T-helper 2 cell treated with Interferon-gamma antibody and Interleukin-4, amounts not matched to agents 5 μg/mL and 100 μg/mL, for 36 hours (primary cell): ENCODE measurements around the gene PWWP2B.

Experiments used
- DNase-seq: peaks from one replicate; pipeline ENCODE4 v3.0.0; 2021; ENCODE audit warnings: low spot score
- H3K27ac Mint-ChIP-seq: one replicate; pipeline ENCODE4 v1.8.0; 2021; ENCODE audit warnings: mild to moderate bottlenecking, mixed read lengths
- H3K27me3 Mint-ChIP-seq: one replicate; pipeline ENCODE4 v1.8.0; 2021; ENCODE audit warnings: low read depth, mixed read lengths
- H3K36me3 Mint-ChIP-seq: one replicate; pipeline ENCODE4 v1.8.0; 2021; ENCODE audit warnings: low read depth, mixed read lengths
- H3K4me1 Mint-ChIP-seq: one replicate; pipeline ENCODE4 v1.8.0; 2021; ENCODE audit warnings: low read depth, mixed read lengths
- H3K4me3 Mint-ChIP-seq: one replicate; pipeline ENCODE4 v1.8.0; 2022; ENCODE audit warnings: mild to moderate bottlenecking, moderate library complexity, mixed read lengths
- H3K9me3 Mint-ChIP-seq: one replicate; pipeline ENCODE4 v1.8.0; 2021; ENCODE audit warnings: mixed read lengths

Gene PWWP2B

GRCh38 chr10:132407846-132408278, 10.9 kb downstream of the PWWP2B start:
- Mint-ChIP-seq H3K27me3 (no peaks in the 10 kb centered on the region), H3K9me3 (no peaks in the 10 kb centered on the region), H3K36me3 (peaks cover 2% of the 10 kb centered on the region), H3K4me1 (peaks cover 2% of the 10 kb centered on the region), H3K4me3 (no peak overlapping the region), H3K27ac (no peak overlapping the region)
- DNase-seq, result no peak

GRCh38 chr10:132408367-132408781, 11.4 kb downstream of the PWWP2B start:
- no peak overlapping the region for H3K27ac Mint-ChIP-seq
- no peaks in the 10 kb centered on the region for H3K9me3 Mint-ChIP-seq
- no peaks in the 10 kb centered on the region for H3K27me3 Mint-ChIP-seq
- peaks cover 2% of the 10 kb centered on the region for H3K36me3 Mint-ChIP-seq
- no peak overlapping the region for H3K4me3 Mint-ChIP-seq
- peaks cover 2% of the 10 kb centered on the region for H3K4me1 Mint-ChIP-seq
- DNase-seq, result no peak

DNA sequence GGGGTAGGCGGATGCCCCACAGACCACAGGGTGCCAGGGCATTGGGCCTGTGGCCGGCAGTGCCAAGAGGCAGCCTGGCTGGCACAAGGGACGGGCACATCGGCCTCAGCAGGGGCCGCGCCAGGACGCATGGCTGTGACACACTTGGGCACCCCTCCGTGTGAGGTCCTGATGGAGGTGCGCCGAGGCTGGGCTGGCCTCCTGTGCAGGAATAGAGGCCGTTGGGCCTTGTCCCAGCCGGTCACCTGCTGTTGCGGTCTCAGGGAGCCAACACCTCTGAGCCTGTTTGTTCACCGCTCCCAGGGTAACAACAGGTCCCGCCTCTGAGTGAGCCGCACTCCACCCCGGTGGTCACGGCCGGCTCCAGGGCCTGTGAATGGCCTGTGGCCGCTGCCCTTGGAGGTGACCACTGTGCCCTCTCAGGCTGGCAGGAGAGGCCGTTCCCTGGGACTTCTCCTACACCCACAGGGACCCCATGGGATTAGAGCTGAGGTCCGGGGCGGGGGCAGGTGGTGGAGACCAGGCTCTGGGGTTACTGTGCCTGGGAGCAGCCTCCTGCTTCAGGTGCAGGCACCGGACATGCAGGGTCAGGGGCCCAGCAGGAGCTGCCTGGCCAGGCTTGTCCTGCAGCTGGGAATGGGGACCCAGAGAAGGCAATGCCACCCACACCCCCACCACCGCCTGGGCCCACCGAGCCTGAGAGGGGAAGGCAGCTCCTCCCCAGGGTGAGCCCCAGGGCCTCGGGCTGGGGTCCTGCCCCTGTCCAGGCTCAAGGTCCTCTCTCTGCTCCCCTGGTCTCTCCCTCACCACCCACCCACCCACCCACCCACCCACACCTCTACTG, 12.0 kb downstream of the PWWP2B start:
- Mint-ChIP-seq H3K27ac (no peak overlapping the region), H3K9me3 (no peaks in the 10 kb centered on the region), H3K27me3 (no peaks in the 10 kb centered on the region), H3K36me3 (peaks cover 2% of the 10 kb centered on the region), H3K4me3 (no peak overlapping the region), H3K4me1 (peaks cover 2% of the 10 kb centered on the region)
- DNase-seq, result no peak

- no peak for DNase-seq
- Mint-ChIP-seq H3K36me3 (peaks cover 2% of the 10 kb centered on the region), H3K27ac (no peak overlapping the region), H3K4me3 (no peak overlapping the region), H3K27me3 (no peaks in the 10 kb centered on the region), H3K9me3 (no peaks in the 10 kb centered on the region), H3K4me1 (peaks cover 2% of the 10 kb centered on the region)
These were observed 12.6 kb downstream of the PWWP2B start for GRCh38 chr10:132409667-132410028.

DNA sequence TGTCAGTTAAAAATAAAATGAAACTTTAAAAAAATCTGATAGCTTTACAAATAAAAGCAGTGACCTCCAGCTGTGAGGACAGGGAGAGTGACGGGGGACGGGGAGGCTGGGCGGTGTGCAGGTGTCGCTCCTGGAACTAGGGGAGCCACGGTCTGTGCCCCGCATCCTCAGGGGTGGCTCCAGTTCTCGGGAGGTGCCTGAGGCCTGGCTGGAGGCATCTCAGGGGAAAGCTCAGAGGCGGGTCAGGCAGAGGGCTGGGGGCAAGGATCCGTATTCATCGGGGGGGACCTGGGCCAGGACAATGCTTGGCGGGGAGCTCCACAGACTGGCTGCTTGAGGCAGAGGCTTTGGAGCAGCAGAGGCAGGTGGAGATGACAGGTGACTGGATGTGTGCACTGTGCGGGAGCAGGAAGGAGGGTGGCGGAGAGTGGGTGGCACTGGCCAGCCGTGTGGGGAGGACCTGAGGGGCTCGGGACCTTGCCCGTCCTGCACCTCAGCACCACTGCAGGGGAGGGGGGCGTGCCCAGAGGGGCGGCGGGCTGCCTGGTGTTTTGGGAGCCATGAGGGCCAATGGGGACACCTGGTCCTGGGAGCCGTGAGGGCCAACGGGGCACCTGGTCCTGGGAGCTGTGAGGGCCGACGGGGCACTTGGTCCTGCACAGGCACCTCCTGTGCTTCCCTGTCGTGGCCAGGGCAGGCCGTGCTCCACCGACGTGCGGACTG, 13.2 kb downstream of the PWWP2B start:
- H3K4me1 Mint-ChIP-seq, result peaks cover 2% of the 10 kb centered on the region
- peaks cover 2% of the 10 kb centered on the region for H3K36me3 Mint-ChIP-seq
- no peak for DNase-seq
- no peaks in the 10 kb centered on the region for H3K27me3 Mint-ChIP-seq
- no peak overlapping the region for H3K4me3 Mint-ChIP-seq
- H3K27ac Mint-ChIP-seq, result no peak overlapping the region
- no peaks in the 10 kb centered on the region for H3K9me3 Mint-ChIP-seq

DNA sequence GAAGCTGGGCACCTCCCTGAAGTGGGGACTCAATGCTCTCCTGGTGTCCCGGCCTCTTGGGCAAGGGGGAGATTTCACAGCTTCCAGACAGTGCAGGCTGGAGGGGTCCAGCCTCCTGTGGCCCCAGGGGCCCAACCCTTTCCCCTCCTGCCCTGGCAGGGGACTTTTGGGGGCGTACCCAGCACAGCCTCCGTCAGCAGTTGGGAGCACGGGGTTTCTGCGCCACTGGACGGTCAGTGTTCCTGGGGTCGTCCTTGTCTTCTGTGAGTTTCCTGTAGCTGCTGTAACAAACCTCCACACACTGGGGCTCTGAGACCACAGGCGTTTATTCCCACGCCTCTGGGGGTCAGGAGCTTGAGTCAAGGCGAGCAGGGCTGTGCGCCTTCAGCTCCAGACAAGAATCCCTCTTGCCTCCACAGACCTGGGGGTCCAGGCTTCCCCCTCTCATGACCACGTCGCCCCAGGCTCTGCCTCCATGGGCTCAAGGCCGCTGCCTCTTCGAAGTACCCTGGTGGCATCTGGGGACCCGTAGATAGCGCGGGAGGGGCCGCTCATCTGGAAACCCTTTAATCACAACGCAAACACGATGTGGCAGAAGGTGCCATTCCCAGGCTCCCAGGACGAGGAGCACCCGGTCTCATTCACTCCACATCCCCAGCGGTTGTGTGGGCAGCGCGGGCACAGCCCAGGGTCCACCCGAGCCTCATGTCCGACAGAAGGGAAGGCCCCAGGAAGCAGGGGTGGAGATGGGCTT, 14.0 kb downstream of the PWWP2B start:
- H3K4me1 Mint-ChIP-seq, result peaks cover 2% of the 10 kb centered on the region

DNA sequence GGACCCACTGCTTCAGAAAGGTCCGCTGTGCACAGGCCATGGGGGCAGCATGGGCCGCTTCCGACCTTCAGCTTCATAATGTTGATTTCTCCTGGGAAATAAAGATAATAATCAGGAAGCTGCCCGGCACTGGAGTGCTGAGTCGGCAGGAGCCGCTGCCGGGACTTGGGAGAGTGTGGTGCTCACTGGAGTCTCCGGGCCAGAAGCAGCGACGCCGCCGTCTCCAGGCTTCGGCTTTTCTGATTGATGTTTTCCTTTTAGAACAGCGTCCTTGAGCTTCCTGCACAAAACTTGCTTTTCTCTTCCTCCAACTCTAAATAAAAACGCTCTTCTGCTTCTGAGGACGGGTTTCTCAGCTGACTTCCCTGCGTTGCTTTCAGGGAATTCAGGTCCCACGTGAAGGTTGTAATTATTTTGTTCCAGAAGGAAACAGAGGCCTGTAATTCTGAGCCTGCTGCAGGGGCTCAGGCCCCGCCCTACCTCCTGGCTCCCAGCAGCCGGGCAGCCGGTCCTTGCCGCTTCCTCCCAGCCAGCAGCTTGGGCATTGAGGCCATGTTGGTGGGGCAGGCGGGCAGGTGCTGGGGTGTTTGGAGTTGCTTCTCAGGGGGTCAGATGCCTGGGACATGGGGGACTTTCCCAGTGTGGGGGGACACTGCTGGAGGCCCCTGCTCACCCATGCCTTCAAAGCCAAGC, 14.7 kb downstream of the PWWP2B start:
- Mint-ChIP-seq H3K27ac (no peak overlapping the region), H3K4me3 (no peak overlapping the region)

More for the DNA sequence above, 14.0 kb downstream of the PWWP2B start:
- Mint-ChIP-seq H3K36me3 (peaks cover under 1% of the 10 kb centered on the region), H3K27me3 (no peaks in the 10 kb centered on the region), H3K27ac (no peak overlapping the region), H3K4me3 (no peak overlapping the region), H3K9me3 (no peaks in the 10 kb centered on the region)
- no peak for DNase-seq

DNA sequence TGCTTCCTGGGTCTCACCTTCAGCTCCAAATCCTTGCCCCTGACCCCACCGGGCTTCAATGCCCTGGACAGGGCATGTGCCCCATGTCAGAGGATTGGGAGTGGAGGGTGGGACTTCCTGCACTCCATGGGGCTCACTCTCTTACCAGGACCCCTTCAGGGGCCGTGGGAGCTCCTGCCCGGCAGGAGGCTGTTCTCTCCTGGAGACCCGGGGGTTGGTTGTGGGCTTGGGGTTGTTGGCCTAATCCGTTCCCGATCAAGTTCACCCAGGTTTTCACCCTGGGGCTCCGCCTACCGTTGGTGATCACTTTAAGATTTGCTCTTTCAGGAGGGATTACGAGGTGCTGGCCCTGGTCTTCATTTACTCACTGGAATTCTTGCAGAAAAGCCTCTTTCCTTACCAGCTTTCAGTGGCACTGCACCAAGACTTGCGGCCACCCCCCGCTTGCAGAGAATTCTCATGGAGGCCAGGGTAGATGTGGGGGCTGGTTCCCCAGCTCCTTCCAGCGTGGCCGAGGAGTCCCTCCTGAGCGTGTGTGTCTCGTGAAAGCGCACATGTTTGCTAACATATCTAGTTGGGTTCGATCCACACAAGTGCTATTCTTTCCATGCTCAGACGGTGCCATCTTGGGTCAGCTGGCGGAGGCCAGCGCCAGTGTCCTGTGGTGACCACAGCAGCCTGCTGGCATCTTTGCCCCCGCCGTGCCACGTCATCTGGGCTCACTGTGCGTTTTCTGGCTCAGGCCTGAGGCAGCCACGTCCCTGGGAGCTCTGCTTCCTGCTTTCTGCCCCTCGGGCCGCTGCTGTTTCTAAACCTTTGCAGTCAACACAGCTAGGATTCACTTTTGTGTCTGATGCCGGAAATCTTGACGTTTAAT, 15.6 kb downstream of the PWWP2B start:
- no peak overlapping the region for H3K27ac Mint-ChIP-seq
- H3K27me3 Mint-ChIP-seq, result no peaks in the 10 kb centered on the region
- H3K9me3 Mint-ChIP-seq, result no peaks in the 10 kb centered on the region
- H3K36me3 Mint-ChIP-seq, result no peaks in the 10 kb centered on the region
- no peak for DNase-seq
- H3K4me3 Mint-ChIP-seq, result no peak overlapping the region
- H3K4me1 Mint-ChIP-seq, result peaks cover 2% of the 10 kb centered on the region

More for the DNA sequence above, 14.7 kb downstream of the PWWP2B start:
- Mint-ChIP-seq H3K27me3 (no peaks in the 10 kb centered on the region), H3K4me1 (peaks cover 2% of the 10 kb centered on the region), H3K36me3 (no peaks in the 10 kb centered on the region), H3K9me3 (no peaks in the 10 kb centered on the region)
- no peak for DNase-seq

DNA sequence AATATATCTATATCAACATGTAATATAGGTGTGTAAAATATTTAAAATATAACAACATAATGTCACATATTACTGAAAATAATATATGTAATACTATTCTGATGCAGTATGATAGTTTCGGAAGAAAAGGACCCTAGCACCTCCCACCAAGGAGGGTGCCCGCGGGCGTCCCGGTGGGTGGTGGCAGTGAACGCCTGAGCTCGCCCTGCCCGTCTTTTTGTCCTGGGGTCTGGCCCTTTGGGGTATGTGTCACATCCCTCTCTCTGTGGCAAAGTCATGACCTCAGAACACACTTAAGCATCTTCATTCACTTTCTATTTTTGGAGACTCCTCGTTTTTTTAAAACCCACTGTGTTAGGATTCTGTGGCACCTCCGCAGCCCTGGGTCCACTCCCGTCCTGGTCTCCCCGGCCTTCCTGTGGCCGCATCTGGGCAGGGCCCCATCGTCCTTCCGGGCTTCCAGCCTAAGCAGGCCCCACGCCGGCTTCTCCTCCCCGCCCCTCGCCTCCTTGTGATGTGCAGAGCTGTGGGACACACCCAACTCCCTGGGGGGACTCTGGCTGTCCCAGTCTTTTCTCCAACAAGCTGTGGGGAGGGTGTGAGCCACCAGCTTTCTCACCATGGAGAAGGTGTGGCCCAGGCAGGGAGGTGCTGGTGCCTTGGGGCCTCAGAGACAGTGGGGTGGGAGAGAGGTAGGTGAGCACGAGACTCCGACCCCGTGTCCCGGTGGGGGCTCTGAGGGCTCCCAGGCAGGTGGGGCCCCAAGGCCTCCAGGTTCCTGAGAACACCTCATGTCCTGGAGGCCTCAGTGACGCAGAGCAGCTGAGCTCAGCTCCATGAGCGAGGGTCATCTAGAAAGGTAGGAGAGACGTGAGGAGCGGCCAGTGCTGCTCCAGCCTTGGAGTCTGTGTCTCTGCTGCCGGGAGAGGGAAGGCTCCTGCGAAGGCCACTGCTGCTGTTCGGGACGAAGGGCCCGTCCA, 16.5 kb downstream of the PWWP2B start:
- H3K4me1 Mint-ChIP-seq, result no peaks in the 10 kb centered on the region
- no peaks in the 10 kb centered on the region for H3K36me3 Mint-ChIP-seq
- no peaks in the 10 kb centered on the region for H3K27me3 Mint-ChIP-seq
- no peak overlapping the region for H3K27ac Mint-ChIP-seq
- H3K4me3 Mint-ChIP-seq, result no peak overlapping the region
- H3K9me3 Mint-ChIP-seq, result no peaks in the 10 kb centered on the region
- DNase-seq, result no peak

GRCh38 chr10:132414402-132415016, 17.5 kb downstream of the PWWP2B start:
- H3K4me3 Mint-ChIP-seq, result no peak overlapping the region
- no peaks in the 10 kb centered on the region for H3K9me3 Mint-ChIP-seq
- H3K36me3 Mint-ChIP-seq, result no peaks in the 10 kb centered on the region
- H3K27ac Mint-ChIP-seq, result no peak overlapping the region
- H3K27me3 Mint-ChIP-seq, result no peaks in the 10 kb centered on the region
- H3K4me1 Mint-ChIP-seq, result no peaks in the 10 kb centered on the region
- DNase-seq, result no peak

DNA sequence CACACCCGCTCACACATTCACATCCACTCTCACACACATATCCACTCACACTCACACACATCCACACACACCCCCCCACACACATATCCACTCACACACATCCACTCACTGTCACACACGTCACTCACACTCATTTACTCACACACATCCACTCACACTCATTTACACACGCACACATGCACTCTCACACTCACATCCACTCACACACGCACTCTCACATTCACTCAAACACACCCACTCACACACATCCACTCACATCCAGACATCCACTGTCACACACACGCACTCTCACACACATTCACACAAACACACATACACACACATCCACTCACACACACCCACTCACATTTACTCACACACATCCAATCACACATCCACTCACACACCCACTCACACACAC, 18.3 kb downstream of the PWWP2B start:
- Mint-ChIP-seq H3K4me1 (no peaks in the 10 kb centered on the region), H3K36me3 (no peaks in the 10 kb centered on the region), H3K27ac (no peak overlapping the region), H3K4me3 (no peak overlapping the region), H3K27me3 (no peaks in the 10 kb centered on the region), H3K9me3 (no peaks in the 10 kb centered on the region)
- no peak for DNase-seq

GRCh38 chr10:132415956-132416355, 19.0 kb downstream of the PWWP2B start:
- no peak for DNase-seq
- Mint-ChIP-seq H3K9me3 (no peaks in the 10 kb centered on the region), H3K27me3 (no peaks in the 10 kb centered on the region), H3K36me3 (no peaks in the 10 kb centered on the region), H3K4me3 (no peak overlapping the region), H3K4me1 (no peaks in the 10 kb centered on the region), H3K27ac (no peak overlapping the region)
